ENCODE data around the gene SNU13.
"Not testable (repeated sequence)": the region's sequence is repeated elsewhere in the genome, so short reads cannot be mapped to it uniquely, and the experiment has no call there.

SNU13 gene

DNA sequence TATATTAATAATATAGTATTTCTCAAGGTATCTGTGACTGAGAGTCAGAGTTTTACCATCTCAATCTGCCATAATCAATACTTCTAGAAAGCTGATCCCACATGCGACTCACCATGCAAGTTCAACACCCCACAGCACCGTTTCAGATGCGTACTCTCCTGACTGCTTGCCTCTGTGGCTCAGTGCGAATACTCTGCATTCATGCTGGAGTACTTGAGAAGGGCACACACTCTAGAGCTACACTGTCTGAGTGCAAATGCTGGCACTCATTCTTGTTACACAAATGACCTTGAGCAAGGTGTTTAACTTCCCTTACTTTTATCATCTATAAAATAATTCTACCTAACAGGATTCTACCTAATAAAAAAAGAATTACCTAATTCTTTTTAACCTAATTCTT lies 12.5 kb downstream of the SNU13 start:
- DNase-seq = no peak

DNA sequence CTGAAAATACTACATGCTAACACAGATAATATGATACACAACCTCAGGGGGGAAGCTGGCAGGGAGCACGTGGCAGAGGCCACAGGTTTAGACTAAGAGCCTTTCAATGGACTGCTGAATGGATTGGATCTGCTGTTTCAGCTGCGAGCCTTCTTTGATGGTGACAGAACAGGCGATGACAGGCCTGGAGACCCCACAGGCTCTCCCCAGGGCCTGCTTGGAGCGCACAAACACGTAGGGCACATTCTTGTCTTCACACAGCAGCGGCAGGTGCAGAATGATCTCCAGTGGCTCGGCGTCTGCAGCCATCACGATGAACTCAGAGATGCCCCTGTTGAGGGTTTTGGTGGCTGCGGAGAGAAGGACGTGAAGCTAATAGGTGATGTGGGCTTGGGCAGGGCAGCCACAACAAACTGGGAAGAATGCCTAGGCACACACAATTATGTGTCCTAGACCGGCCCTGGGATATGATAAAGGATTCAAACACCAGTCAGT lies 13.8 kb downstream of the SNU13 start:
- no peak for DNase-seq

DNA sequence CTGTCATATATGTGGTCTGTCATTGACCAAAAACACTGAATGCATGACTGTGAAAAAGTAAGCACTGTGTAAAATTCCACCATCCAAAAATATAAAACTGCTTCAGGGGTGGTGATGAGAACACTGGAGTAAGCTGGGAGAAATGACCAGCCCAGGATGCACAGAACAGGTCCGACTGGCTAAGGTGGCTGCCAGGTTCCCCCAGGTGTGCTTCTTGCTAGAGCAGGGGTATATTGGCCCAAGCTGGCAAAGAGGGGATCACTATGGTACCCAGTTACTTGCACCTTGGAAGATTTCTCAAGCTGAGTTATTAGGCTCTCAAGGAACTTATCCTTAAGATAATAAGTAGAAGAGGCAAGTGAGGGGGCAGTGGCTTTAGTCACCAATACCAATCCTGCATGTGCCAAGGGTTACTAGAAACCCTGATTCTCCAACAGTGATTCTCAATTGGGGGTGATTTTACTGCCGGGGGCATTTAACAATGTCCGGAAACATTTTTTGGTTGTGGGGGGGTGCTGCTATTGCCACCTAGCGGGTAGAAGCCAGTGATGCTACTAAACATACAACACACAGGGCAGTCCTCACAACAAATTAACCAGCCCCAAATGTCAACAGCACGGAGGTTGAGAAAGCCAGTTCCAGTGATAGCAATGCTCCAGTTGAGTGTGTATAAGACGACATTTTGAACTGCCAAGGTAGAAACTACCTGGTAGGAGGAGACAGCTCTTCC lies 15.7 kb downstream of the SNU13 start:
- no peak for DNase-seq

DNA sequence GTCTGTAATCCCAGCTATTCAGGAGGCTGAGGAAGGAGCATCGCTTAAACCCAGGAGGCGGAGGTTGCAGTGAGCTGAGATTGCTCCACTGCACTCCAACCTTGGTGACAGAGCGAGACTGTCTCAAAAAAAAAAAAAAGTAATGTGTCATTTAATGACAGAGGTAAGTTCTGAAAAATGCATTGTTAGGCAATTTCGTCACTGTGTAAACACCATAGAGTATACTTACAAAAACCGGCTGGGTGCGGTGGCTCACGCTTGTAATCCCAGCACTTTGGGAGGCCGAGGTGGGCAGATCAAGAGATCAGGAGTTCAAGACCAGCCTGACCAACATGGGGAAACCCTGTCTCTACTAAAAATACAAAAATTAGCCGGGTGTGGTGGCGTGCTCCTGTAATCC lies 16.6 kb downstream of the SNU13 start:
- DNase-seq = not testable (repeated sequence)

DNA sequence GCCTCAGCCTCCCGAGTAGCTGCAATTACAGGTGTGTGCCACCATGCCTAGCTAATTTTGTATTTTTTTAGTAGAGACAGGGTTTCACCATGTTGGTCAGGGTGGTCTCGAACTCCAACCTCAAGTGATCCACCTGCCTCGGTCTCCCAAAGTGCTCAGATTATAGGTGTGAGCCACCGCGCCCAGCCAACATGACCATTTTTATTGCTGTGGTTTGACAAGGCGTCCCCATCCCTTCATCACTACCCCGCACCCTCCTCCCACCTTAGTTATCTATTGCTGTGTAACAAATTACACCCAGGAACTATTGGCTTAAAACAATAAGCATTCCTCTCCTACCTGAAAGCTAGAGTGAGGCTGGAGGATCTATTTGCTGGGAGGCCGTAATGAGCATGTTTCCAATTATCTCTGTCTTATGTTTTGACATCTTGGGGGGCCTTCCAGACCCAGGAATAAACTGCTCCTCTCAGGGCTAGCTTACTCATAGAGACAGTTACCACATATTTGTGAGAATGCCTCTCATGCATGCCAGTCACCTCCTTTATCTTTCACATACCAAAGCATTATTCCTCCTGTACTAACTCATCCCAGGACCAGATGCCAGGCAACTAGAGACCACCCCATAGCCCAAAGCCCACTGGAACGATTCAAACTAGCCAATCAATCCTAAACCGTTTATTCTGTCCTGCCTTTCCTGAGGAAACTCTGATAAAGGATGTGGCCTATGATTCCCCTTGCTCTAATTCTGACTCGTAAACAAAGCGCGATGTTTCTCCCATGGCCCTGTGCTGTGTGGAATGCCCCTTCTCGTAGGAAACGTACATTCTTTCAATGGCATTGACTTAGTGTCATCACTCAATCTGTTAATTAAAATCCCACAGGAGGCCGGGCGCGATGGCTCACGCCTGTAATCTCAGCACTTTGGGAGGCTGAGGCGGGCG lies 19.4 kb downstream of the SNU13 start:
- DNase-seq = no peak

DNA sequence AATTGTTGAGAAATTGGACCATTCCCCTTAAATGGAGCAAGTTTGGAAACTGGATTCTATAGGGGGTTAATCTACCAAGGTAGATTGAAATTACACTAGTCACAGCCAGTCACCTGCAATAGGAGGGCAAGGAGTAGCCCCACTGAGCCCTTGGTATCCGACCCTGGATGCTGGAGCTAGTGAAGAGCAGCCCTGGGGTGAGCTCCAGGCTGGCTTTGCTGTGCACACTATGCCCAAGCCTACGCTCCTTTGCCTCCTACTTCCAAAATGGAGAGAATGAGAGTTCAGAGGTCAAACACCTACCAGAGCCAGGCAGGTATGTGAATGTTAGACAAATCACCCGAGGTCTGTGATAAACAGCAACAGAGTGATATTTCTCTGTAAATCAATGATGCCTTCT lies 23.7 kb downstream of the SNU13 start:
- no peak for DNase-seq

DNA sequence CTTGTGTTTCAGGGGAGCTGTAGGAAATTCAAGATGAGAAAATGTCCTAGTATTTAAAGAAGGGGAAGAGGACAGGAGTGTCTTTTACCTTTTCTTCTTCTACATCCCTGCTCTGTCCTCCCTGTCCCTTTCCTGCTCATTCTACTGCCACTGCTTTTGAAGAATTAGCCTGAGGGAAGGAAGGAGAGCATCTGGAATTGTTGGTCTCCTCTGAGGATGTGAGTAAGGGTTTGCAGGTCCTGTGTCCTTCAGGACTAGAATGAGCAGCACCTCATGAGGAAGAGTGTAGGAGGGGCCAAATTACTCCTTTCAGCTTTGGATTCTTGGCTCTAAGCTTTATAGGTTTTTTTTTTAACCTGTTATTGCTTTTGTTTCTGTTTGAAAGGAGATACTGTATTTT lies 24.2 kb downstream of the SNU13 start:
- DNase-seq = no peak

DNA sequence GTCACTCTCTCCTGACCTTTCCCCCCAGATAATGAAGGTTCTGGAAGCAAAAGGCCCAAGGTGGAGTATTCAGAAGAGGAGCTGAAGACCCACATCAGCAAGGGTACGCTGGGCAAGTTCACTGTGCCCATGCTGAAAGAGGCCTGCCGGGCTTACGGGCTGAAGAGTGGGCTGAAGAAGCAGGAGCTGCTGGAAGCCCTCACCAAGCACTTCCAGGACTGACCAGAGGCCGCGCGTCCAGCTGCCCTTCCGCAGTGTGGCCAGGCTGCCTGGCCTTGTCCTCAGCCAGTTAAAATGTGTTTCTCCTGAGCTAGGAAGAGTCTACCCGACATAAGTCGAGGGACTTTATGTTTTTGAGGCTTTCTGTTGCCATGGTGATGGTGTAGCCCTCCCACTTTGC lies 25.1 kb downstream of the SNU13 start:
- DNase-seq = not testable (repeated sequence)

DNA sequence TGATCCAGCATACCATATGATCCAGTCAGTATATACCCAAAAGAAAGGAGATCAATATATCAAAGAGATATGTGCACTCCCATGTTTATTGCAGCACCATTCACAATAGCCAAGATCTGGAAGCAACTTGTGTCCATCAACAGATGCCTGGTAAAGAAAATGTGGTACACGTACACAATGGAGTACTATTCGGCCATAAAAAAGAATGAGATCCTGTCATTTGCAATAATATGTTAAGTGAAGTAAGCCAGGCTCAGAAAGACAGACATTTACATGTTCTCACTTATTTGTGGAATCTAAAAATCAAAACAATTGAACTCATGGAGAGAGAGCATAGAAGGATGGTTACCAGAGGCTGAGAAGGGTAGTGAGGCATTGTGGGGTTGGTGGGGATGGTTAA lies 27.0 kb downstream of the SNU13 start:
- DNase-seq = no peak

DNA sequence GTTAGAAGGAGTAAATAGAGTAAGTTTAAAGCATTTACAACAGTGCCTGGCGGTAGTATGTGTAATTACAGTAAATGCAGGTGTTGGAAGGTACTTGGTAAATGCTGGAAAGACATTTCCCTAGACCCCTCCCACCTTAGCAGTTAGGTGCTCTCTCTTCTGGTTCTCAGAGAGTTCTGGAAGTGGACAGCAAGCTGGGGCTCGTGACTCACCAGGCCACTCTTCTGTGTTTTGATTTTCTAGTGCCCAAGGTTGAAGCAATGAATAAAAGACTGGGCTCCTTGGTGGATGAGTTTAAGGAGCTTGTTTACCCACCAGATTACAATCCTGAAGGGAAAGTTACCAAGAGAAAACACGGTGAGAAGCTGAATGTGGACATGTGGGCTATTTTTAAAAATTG lies 27.6 kb downstream of the SNU13 start:
- no peak for DNase-seq

DNA sequence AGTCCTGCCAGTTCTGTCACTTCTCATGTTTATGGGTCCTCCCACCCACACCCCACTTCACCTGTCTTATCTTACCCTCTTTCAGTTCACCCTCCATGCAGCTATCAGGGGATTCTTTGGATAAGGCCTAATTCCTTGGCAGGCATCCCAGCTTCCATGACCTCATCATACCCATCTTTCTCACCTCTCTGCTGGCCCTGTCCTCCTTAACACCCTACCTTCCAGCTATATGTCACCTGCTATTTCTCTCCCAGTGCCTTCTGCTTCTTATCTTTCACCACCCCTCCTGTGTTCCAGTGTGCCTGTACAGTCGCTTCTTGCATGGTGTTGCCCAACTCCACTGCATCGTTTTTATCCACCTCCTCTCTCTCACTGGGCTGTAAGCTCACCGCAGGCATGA lies 28.3 kb downstream of the SNU13 start:
- no peak for DNase-seq

DNA sequence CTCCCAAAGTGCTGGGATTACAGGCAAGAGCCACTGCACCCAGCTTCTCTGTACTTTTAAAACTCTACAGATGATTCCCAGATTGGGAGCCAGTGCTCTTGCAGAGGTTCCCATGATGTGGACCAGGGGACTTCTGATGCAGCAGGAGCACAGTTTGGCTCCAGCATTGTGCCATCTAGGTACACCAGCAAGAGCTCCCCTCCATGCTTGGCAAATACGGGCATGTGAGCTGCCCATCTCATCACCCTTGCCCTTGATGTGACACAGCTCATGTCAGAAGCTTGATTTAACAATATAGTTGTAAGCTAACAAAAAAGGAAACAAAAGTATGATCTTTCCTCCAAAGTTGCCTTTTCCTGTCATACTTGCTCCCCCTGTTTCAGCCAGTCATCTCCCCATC lies 28.7 kb downstream of the SNU13 start:
- no peak for DNase-seq

DNA sequence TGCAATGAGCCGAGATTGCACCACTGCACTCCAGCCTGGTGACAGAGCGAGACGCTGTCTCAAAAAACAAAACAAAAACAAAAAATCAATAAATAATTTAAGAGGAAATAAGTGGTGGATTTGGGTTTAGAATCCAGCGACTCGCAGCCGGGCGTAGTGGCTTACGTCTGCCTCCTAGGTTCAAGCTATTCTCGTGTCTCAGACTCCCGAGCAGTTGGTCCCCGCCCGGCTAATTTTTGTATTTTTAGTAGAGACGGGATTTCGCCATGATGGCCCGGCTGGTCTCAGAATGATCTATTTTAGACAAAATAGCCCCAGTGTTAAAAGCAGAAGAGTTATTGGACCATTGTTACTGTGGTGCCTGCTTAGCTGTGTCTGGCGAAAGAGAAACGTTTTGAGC lies 29.8 kb downstream of the SNU13 start:
- DNase-seq = no peak

DNA sequence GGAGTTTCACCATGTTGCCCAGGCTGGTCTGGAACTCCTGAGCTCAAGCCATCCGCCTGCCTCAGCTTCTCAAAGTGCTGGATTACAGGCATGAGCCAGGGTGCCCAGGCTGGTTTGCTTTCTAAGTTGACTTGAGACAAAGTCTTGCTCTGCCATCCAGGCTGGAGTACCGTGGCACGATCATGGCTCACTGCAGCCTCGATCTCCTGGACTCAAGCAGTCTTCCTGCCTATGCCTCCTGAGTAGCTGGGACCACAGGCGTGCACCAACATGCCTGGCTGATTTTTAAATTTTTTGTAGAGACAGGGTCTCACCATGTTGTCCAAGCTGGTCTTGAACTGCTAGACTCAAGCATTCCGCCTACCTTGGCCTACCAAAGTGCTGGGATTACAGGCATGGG lies 31.0 kb downstream of the SNU13 start:
- DNase-seq = no peak

DNA sequence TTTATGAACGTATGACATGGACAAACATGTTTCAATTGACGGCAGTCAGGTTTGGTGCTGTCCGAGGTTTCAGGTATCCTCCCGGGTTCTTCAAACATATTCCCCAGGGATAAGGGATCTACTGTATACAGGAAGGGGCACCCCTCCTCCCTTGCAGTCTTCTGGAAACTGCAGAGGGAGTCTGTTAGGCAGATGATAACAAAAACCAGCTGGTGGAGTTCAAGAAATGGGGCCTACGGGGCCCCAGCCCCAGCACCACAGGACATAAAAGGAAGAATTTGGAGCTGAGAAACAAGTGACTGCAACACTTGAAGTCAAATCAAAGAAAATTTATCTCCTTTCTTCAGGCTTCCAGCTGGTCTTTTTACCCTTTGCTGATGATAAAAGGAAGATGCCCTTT lies 32.1 kb downstream of the SNU13 start:
- no peak for DNase-seq

DNA sequence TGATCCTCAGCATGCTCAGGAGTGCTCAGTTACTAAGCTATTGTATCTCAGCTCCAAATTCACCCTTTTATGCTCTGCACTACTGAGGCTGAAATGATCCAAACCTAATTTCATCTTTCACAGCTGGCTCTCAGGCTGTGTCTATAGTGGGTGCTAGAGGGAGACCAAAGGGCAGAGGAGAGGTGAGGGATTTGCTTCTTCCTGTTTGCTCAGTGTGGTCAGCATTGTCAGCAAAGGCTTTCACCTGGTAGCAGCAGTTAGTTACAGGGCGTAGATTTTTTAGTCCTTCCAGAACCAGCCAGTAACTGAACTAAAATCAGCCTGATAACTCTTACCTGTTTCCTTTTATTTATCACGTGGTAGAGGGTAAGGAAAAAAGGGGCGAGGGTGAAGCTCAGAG lies 34.3 kb downstream of the SNU13 start:
- no peak for DNase-seq

DNA sequence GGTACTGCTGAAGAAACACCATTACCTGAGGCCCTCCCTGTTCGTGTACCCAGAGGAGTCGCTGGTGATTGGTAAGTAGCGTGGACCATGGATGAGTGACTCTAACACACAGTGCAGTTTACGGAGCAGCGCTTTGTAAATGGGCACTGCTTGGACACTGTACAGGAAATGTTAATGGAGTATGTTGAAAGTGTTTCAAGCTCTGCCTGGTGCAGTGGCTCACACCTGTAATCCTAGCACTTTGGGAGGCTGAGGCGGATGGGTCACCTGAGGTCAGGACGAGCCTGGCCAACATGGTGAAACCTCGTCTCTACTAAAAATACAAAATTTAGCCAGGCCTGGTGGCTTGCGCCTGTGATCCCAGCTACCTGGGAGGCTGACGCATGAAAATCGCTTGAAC lies 37.8 kb downstream of the SNU13 start:
- DNase-seq = no peak

DNA sequence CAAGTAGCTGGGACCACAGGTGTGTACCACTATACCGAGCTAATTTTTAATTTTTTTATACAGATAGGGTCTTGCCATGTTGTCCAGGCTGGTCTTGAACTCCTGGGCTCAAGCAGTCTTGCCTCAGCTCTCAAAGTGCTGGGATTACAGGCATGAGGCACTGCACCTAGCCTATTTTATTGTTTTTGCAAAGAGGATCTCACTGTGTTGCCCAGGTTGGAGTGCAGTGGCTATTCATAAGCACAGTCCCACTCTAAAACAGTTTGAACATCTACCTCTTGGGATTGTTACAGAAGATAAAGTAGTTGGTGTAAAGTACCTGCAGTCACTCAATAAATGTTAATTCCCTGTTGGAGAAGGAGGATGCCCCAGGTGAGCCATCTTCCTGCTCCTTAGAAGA lies 38.4 kb downstream of the SNU13 start:
- DNase-seq = no peak

DNA sequence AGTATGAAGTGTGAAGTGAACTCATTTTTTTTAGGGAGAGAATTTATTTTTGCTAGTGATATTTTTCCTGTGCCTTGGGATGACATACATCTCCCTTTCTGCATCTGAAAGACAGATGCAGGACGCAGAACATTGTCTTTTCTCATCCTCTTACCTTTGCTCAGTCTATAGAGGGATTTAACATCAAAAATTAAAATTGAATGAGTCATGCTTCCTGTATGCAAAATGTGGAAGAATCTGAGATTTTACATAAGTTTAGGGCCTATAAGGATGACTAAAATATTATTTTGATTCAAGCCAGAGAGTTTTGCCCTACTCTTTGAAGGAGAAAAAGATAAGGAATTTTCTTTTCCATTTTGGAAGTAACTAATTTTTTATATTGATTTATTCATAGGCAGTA lies 40.2 kb downstream of the SNU13 start:
- DNase-seq = no peak

DNA sequence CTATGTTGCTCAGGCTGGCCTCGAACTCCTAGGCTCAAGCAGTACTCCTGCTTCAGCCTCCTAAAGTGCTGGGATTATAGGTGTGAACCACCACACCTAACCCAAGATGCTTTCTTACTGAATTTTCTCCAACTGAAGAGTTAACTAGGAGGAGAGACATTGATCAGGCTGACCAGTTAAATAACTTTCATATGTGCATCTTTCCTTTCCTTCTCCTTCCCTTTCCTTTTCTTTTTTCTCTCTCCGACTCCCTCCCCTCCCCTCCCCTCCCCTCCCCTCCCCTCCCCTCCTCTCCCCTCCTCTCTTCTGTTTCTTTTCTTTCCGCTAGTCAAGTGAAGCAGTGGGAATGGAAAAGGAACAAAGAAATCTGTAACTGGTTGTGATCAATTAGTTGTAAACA lies 40.9 kb downstream of the SNU13 start:
- DNase-seq = no peak

DNA sequence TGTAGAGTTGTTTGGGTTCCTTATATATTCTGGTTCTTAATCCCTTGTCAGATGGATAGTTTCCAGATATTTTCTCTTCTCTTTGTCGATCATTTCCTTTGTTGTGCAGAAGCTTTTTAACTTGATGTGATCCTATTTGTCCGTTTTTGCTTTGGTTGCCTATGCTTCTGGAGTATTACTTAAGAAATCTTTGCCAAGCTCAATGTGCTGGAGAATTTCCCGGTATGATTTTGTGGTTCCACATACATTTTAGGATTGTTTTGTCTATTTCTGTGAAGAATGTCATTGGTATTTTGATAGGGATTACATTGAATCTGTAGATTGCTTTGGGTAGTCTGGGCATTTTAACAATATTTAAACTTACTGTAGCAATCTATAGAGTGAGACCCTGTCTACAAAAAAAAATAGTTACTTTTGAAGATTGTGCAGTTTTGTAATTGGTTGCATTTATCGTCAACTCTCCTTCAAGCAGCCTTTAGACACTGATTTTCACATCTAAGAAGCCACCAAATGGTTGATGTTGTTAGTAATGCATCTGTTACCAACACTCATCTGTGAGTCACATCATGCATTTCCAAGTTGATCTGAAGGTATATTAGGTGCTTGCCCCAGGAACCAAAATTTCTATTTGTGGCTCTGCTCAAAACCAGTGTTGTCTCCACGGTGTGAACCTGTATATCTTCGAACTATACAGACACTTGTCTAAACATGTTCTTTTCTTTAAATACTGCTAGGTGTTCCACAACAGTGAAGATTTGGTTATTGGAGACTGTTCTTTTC lies 46.1 kb downstream of the SNU13 start:
- no peak for DNase-seq

DNA sequence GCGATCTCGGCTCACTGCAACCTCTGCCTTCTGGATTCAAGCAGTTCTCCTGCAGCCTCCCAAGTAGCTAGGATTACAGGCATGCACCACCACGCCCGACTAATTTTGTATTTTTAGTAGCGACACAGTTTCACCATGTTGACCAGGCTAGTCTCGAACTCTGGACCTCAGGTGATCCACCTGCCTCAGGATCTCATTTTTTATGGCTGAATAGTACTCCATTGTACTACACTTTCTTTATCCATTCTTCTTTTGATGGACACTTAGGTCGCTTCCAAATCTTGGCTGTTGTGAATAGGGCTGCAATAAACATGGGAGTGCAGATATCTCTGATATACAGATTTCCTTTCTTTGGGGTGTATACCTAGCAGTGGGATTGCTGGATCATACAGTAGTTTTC lies 46.8 kb downstream of the SNU13 start:
- DNase-seq = no peak

DNA sequence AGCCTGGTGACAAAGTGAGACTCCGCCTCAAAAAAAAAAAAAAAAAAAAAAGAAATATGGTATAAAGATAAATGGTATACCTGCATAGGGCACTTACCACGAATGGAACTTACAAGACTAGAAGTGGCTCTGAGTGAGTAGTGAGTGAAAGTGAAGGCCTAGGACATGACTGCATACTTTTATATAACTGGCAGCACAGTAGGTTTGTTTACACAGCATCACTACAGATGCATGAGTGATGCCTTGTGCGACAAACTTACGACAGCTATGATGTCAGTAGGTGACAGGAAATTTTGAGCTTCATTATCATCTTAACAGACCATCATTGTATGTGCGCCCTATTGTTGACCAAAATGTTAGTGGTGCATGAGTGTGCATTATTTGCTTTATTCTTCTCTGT lies 49.9 kb downstream of the SNU13 start:
- DNase-seq = no peak
